Smooth muscle cell of the brain vasculature (primary cell): Measurements from ENCODE around the gene NPL.

Source experiments
- DNase-seq: peaks from one replicate; pipeline ENCODE4 v3.0.0-alpha.2; 2012; ENCODE audit warnings: low read depth, low spot score

NPL gene

GRCh38 chr1:182789138-182790076 lies at the start of gene NPL:
Gene NPL (plus strand): TSS chr1:182789773. CDS start chr1:182794372, 4,599 bp downstream.
- no peak for DNase-seq

GRCh38 chr1:182740120-182740519 lies 49.5 kb upstream of the NPL start:
- no peak for DNase-seq

GRCh38 chr1:182742780-182743179 lies 46.8 kb upstream of the NPL start:
- DNase-seq: no peak

- no peak for DNase-seq
Observed at GRCh38 chr1:182752077-182752988, 37.2 kb upstream of the NPL start.

- DNase-seq: no peak
Observed at GRCh38 chr1:182754087-182754486, 35.5 kb upstream of the NPL start.

GRCh38 chr1:182754543-182755314 lies 34.8 kb upstream of the NPL start:
- no peak for DNase-seq

- no peak for DNase-seq
Observed at GRCh38 chr1:182755632-182756031, 33.9 kb upstream of the NPL start.

- no peak for DNase-seq
Observed at GRCh38 chr1:182756423-182756822, 33.1 kb upstream of the NPL start.

- DNase-seq: no peak
Observed at GRCh38 chr1:182761396-182762395, 27.9 kb upstream of the NPL start.

GRCh38 chr1:182762536-182762935 lies 27.0 kb upstream of the NPL start:
- DNase-seq: no peak

GRCh38 chr1:182764029-182764727 lies 25.4 kb upstream of the NPL start:
- DNase-seq: no peak

- DNase-seq: no peak
Observed at GRCh38 chr1:182765391-182765790, 24.2 kb upstream of the NPL start.

- DNase-seq: no peak
Observed at GRCh38 chr1:182766050-182766449, 23.5 kb upstream of the NPL start.

GRCh38 chr1:182766881-182767645 lies 22.5 kb upstream of the NPL start:
- DNase-seq: no peak

- DNase-seq: no peak
Observed at GRCh38 chr1:182768963-182769362, 20.6 kb upstream of the NPL start.

- no peak for DNase-seq
Observed at GRCh38 chr1:182770232-182770631, 19.3 kb upstream of the NPL start.

GRCh38 chr1:182771187-182771984 lies 18.2 kb upstream of the NPL start:
- DNase-seq: no peak

GRCh38 chr1:182777386-182777785 lies 12.2 kb upstream of the NPL start:
- no peak for DNase-seq
